HepG2 (cell line): ENCODE results near the gene TRAPPC4. TPM values are rescaled to one million over a fixed set of nuclear protein-coding genes. Genes with fewer than 3 reads are reported as not detected.
A peak's percentile ranks its signal among the peaks of the same experiment; 100 is the strongest.

Experiments used
- ARNTL ChIP-seq: sonication (generic); formaldehyde crosslinking; IDR thresholded peaks from 2 replicates; pipeline ENCODE4 v1.4.0; 2020; ENCODE audit warnings: mild to moderate bottlenecking, missing genetic modification reagents
- ASH2L ChIP-seq: fragments of 300-600, 200-600 bp; sonication (generic); IDR thresholded peaks from 2 replicates; pipeline ENCODE4 v1.7.0; 2017; ENCODE audit warnings: low read depth, mild to moderate bottlenecking, moderate library complexity, mixed read lengths, low read length; ENCODE audit not compliant: insufficient read length
- ERF ChIP-seq: IDR thresholded peaks from 2 replicates; pipeline ENCODE4 v1.6.1; 2018; ENCODE audit warnings: missing biosample characterization, missing genetic modification reagents
- FOXP1 ChIP-seq, 2 experiments: fragments of 450-650 bp in 1 of 2; IDR thresholded peaks; 2 replicates each; pipeline ENCODE4 v1.6.1; 2017 to 2018; ENCODE audit warnings: antibody characterized with exemption in 1 of 2
- KMT2B ChIP-seq: IDR thresholded peaks from 2 replicates; pipeline ENCODE4 v1.6.1; 2016; ENCODE audit warnings: missing genetic modification reagents, missing compliant biosample characterization
- MED1 ChIP-seq: sonication (generic); formaldehyde crosslinking; IDR thresholded peaks from 2 replicates; pipeline ENCODE4 v1.4.0; 2020; ENCODE audit warnings: missing genetic modification reagents
- NONO ChIP-seq, 2 experiments: fragments of 450-650 bp in 1 of 2; sonication (generic) in 1 of 2; formaldehyde crosslinking in 1 of 2; IDR thresholded peaks in 1 of 2; conservative IDR thresholded peaks in 1 of 2; 2 replicates each; pipeline versions ENCODE4 v1.6.1 to v1.8.0; 2017 to 2022; ENCODE audit warnings: mild to moderate bottlenecking in 1 of 2, missing genetic modification reagents in 1 of 2, moderate library complexity in 1 of 2
- NR2C2 ChIP-seq: sonication (generic); formaldehyde crosslinking; IDR thresholded peaks from 2 replicates; pipeline ENCODE4 v1.4.0; 2020; ENCODE audit warnings: missing genetic modification reagents, mild to moderate bottlenecking, moderate library complexity, borderline replicate concordance
- NR2F6 ChIP-seq, 2 experiments: IDR thresholded peaks; 2 replicates each; pipeline ENCODE4 v1.6.1; 2016; ENCODE audit warnings: antibody characterized with exemption in 1 of 2, mild to moderate bottlenecking in 1 of 2
- POLR2AphosphoS2 ChIP-seq: IDR thresholded peaks from 2 replicates; pipeline ENCODE4 v1.6.1; 2011; ENCODE audit warnings: low read depth, low read length, improper control_type of control experiment
- RXRA ChIP-seq: sonication (generic); formaldehyde crosslinking; IDR thresholded peaks from 2 replicates; pipeline ENCODE4 v1.5.1; 2020; ENCODE audit warnings: missing genetic modification reagents
- SALL1 ChIP-seq: sonication (generic); formaldehyde crosslinking; IDR thresholded peaks from 2 replicates; pipeline ENCODE4 v1.8.0; 2022; ENCODE audit warnings: mild to moderate bottlenecking, missing genetic modification reagents
- SIN3A ChIP-seq: IDR thresholded peaks from 2 replicates; pipeline ENCODE4 v1.6.1; 2011; ENCODE audit warnings: low read depth, mild to moderate bottlenecking, control low read depth, low read length, borderline replicate concordance
- XRCC5 ChIP-seq: fragments of 200-400 bp; formaldehyde crosslinking; optimal IDR thresholded peaks from 2 replicates; pipeline ENCODE3; 2017; ENCODE audit warnings: mild to moderate bottlenecking, low read length
- ZNF883 ChIP-seq: sonication (generic); formaldehyde crosslinking; IDR thresholded peaks from 2 replicates; pipeline ENCODE4 v1.5.1; 2020; ENCODE audit warnings: mild to moderate bottlenecking, missing genetic modification reagents; ENCODE audit errors: not compliant biosample characterization
- ZSCAN21 ChIP-seq: sonication (generic); formaldehyde crosslinking; IDR thresholded peaks from 2 replicates; pipeline ENCODE4 v1.8.0; 2022; ENCODE audit warnings: mild to moderate bottlenecking, missing genetic modification reagents, moderate library complexity, borderline replicate concordance
- polyA plus RNA-seq, 8 experiments: library from polyadenylated mRNA; depleted of rRNA in 3 of 8; stranded (reverse) in 7 of 8; unstranded in 1 of 8; fragments of >200 nt; fragmentation: Illumina TruSeq in 4 of 8; extraction: Trizol in 4 of 8; gene quantifications; 2 replicates each; pipeline versions ENCODE4 v1.2.1 to v1.2.3, GENCODE V29; 2011 to 2016; ENCODE audit warnings: low read depth in 4 of 8, missing spikeins in 1 of 8, mixed read lengths in 1 of 8; ENCODE audit not compliant: insufficient read depth in 1 of 8
- total RNA-seq, 5 experiments: library from RNA; depleted of rRNA; stranded (reverse); fragments of >200 nt; fragmentation: Illumina TruSeq; extraction: Trizol; gene quantifications; 2 replicates each; pipeline ENCODE4 v1.2.3, GENCODE V29; 2016; ENCODE audit warnings: low read depth in 1 of 5
- TF ChIP-seq, protein P1 (sequence below): sonication (generic); formaldehyde crosslinking; IDR thresholded peaks from 2 replicates; pipeline ENCODE4 v1.4.0; 2020; ENCODE audit warnings: mild to moderate bottlenecking, missing genetic modification reagents, borderline replicate concordance
- TF ChIP-seq, protein P2 (sequence below): IDR thresholded peaks from 2 replicates; pipeline ENCODE4 v1.6.1; 2012; ENCODE audit warnings: inconsistent platforms
- TF ChIP-seq, protein P3 (sequence below): sonication (generic); formaldehyde crosslinking; IDR thresholded peaks from 2 replicates; pipeline ENCODE4 v1.4.0; 2020; ENCODE audit warnings: missing genetic modification reagents
- TF ChIP-seq, protein P4 (sequence below): sonication (generic); formaldehyde crosslinking; conservative IDR thresholded peaks from 2 replicates; pipeline ENCODE4 v1.8.1; 2023; ENCODE audit warnings: missing genetic modification reagents

TRAPPC4 gene
- total and polyA plus RNA-seq, 2 of the 13 experiments (the other 11 are each of a cell fraction or from before 2014, with no cell fraction given), result 97.4 to 140 TPM

GRCh38 chr11:119024430-119025098 lies 6.0 kb downstream of the TRAPPC4 start (continued):
- TF ChIP-seq, protein P1, sequence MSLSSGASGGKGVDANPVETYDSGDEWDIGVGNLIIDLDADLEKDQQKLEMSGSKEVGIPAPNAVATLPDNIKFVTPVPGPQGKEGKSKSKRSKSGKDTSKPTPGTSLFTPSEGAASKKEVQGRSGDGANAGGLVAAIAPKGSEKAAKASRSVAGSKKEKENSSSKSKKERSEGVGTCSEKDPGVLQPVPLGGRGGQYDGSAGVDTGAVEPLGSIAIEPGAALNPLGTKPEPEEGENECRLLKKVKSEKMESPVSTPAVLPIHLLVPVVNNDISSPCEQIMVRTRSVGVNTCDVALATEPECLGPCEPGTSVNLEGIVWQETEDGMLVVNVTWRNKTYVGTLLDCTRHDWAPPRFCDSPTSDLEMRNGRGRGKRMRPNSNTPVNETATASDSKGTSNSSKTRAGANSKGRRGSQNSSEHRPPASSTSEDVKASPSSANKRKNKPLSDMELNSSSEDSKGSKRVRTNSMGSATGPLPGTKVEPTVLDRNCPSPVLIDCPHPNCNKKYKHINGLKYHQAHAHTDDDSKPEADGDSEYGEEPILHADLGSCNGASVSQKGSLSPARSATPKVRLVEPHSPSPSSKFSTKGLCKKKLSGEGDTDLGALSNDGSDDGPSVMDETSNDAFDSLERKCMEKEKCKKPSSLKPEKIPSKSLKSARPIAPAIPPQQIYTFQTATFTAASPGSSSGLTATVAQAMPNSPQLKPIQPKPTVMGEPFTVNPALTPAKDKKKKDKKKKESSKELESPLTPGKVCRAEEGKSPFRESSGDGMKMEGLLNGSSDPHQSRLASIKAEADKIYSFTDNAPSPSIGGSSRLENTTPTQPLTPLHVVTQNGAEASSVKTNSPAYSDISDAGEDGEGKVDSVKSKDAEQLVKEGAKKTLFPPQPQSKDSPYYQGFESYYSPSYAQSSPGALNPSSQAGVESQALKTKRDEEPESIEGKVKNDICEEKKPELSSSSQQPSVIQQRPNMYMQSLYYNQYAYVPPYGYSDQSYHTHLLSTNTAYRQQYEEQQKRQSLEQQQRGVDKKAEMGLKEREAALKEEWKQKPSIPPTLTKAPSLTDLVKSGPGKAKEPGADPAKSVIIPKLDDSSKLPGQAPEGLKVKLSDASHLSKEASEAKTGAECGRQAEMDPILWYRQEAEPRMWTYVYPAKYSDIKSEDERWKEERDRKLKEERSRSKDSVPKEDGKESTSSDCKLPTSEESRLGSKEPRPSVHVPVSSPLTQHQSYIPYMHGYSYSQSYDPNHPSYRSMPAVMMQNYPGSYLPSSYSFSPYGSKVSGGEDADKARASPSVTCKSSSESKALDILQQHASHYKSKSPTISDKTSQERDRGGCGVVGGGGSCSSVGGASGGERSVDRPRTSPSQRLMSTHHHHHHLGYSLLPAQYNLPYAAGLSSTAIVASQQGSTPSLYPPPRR (CRISPR knock-in tag), result peak; percentile 57; the same call in 1 of the 2 replicates
- TF ChIP-seq ERF (CRISPR knock-in tag) (0 out of 2 replicates have a peak, but pooled peaks have one; percentile 44), POLR2AphosphoS2 (no peak), ZNF883 (CRISPR knock-in tag) (peak; percentile 17), ARNTL (CRISPR knock-in tag) (no peak), ASH2L (peak; percentile 51), SIN3A (0 out of 2 replicates have a peak, but pooled peaks have one; percentile 30), MED1 (CRISPR knock-in tag) (peak; percentile 75), NR2C2 (CRISPR knock-in tag) (peak; percentile 83), RXRA (CRISPR knock-in tag) (peak; percentile 25; the same call in 1 of the 2 replicates), XRCC5 (peak; percentile 14), ZSCAN21 (CRISPR knock-in tag) (0 out of 2 replicates have a peak, but pooled peaks have one; percentile 32), KMT2B (CRISPR knock-in tag) (peak; percentile 33; the same call in 1 of the 2 replicates), FOXP1 (IDR thresholded peaks at IDR 0.05) (no peak), FOXP1 (CRISPR knock-in tag; IDR thresholded peaks at IDR 0.05) (no peak), SALL1 (CRISPR knock-in tag) (peak; percentile 59), NONO (IDR thresholded peaks at IDR 0.05) (no peak), NONO (CRISPR knock-in tag; conservative IDR thresholded peaks at IDR 0.05) (0 out of 2 replicates have a peak, but pooled peaks have one; percentile 19), NR2F6 (IDR thresholded peaks at IDR 0.05) (peak; percentile 81), NR2F6 (CRISPR knock-in tag; IDR thresholded peaks at IDR 0.05) (peak; percentile 82)
- TF ChIP-seq, protein P2, sequence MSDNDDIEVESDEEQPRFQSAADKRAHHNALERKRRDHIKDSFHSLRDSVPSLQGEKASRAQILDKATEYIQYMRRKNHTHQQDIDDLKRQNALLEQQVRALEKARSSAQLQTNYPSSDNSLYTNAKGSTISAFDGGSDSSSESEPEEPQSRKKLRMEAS, result peak; percentile 13; the same call in 1 of the 2 replicates
- TF ChIP-seq, protein P3, sequence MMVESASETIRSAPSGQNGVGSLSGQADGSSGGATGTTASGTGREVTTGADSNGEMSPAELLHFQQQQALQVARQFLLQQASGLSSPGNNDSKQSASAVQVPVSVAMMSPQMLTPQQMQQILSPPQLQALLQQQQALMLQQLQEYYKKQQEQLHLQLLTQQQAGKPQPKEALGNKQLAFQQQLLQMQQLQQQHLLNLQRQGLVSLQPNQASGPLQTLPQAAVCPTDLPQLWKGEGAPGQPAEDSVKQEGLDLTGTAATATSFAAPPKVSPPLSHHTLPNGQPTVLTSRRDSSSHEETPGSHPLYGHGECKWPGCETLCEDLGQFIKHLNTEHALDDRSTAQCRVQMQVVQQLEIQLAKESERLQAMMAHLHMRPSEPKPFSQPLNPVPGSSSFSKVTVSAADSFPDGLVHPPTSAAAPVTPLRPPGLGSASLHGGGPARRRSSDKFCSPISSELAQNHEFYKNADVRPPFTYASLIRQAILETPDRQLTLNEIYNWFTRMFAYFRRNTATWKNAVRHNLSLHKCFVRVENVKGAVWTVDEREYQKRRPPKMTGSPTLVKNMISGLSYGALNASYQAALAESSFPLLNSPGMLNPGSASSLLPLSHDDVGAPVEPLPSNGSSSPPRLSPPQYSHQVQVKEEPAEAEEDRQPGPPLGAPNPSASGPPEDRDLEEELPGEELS (CRISPR knock-in tag), result peak; percentile 49; the same call in 1 of the 2 replicates
- TF ChIP-seq, protein P4, sequence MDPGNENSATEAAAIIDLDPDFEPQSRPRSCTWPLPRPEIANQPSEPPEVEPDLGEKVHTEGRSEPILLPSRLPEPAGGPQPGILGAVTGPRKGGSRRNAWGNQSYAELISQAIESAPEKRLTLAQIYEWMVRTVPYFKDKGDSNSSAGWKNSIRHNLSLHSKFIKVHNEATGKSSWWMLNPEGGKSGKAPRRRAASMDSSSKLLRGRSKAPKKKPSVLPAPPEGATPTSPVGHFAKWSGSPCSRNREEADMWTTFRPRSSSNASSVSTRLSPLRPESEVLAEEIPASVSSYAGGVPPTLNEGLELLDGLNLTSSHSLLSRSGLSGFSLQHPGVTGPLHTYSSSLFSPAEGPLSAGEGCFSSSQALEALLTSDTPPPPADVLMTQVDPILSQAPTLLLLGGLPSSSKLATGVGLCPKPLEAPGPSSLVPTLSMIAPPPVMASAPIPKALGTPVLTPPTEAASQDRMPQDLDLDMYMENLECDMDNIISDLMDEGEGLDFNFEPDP (CRISPR knock-in tag), result 0 out of 2 replicates have a peak, but pooled peaks have one; percentile 34
